SK-N-SH treated with all-trans-retinoic acid at 6 μM for 48 hours (cell line): ENCODE data around the gene FUZ.

Experiments used
- ARNTL ChIP-seq: fragments of 450-650 bp; formaldehyde crosslinking; IDR thresholded peaks from 2 replicates; pipeline ENCODE4 v1.5.0; 2020; ENCODE audit warnings: low read depth, mild to moderate bottlenecking, moderate library complexity, borderline replicate concordance
- BACH2 ChIP-seq: fragments of 250-450 bp; sonication (Bioruptor Pico); IDR thresholded peaks from 2 replicates; pipeline ENCODE4 v1.9.0; 2021; ENCODE audit warnings: mild to moderate bottlenecking, borderline replicate concordance
- ESRRG ChIP-seq: fragments of 250-450 bp; sonication (Bioruptor Pico); IDR thresholded peaks from 2 replicates; pipeline ENCODE4 v1.6.1; 2021; ENCODE audit warnings: mild to moderate bottlenecking
- ISL1 ChIP-seq: fragments of 250-450 bp; sonication (Bioruptor Pico); IDR thresholded peaks from 2 replicates; pipeline ENCODE4 v2.1.2; 2022; ENCODE audit warnings: mild to moderate bottlenecking, moderate library complexity
- OSR1 ChIP-seq: fragments of 250-450 bp; sonication (Bioruptor Pico); IDR thresholded peaks from 2 replicates; pipeline ENCODE4 v1.8.0; 2022; ENCODE audit warnings: moderate library complexity, mild to moderate bottlenecking, inconsistent platforms
- PPARA ChIP-seq: fragments of 250-450 bp; sonication (Bioruptor Pico); IDR thresholded peaks from 2 replicates; pipeline ENCODE4 v1.5.0; 2020; ENCODE audit warnings: mild to moderate bottlenecking, borderline replicate concordance
- SNAI2 ChIP-seq: fragments of 250-450 bp; sonication (Bioruptor Pico); IDR thresholded peaks from 2 replicates; pipeline ENCODE4 v1.5.0; 2020; ENCODE audit warnings: mild to moderate bottlenecking, moderate library complexity
- ZNF8 ChIP-seq: fragments of 450-650 bp; formaldehyde crosslinking; IDR thresholded peaks from 2 replicates; pipeline ENCODE4 v1.5.0; 2020; ENCODE audit warnings: mild to moderate bottlenecking, moderate library complexity
- TF ChIP-seq, protein P1 (sequence below): fragments of 250-450 bp; sonication (Bioruptor Pico); IDR thresholded peaks from 2 replicates; pipeline ENCODE4 v1.8.0; 2020; ENCODE audit warnings: mild to moderate bottlenecking, moderate library complexity, borderline replicate concordance
- TF ChIP-seq, protein P2 (sequence below): fragments of 250-450 bp; sonication (Bioruptor Pico); IDR thresholded peaks from 2 replicates; pipeline ENCODE4 v1.5.0; 2020; ENCODE audit warnings: mild to moderate bottlenecking, moderate library complexity

DNA sequence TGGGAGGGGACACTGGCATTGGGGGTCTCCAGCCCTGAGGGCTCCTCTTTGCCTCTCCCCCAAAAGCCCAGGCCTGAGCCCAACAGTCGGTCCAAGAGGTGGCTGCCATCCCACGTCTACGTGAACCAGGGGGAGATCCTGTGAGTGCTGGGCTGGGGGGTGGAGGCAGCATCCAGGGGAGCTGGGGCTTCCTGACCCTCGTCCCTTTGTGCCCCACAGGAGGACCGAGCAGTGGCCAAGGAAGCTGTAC, 44.7 kb upstream of the FUZ start:
- TF ChIP-seq BACH2 (CRISPR knock-in tag): no peak
- TF ChIP-seq, protein P1, sequence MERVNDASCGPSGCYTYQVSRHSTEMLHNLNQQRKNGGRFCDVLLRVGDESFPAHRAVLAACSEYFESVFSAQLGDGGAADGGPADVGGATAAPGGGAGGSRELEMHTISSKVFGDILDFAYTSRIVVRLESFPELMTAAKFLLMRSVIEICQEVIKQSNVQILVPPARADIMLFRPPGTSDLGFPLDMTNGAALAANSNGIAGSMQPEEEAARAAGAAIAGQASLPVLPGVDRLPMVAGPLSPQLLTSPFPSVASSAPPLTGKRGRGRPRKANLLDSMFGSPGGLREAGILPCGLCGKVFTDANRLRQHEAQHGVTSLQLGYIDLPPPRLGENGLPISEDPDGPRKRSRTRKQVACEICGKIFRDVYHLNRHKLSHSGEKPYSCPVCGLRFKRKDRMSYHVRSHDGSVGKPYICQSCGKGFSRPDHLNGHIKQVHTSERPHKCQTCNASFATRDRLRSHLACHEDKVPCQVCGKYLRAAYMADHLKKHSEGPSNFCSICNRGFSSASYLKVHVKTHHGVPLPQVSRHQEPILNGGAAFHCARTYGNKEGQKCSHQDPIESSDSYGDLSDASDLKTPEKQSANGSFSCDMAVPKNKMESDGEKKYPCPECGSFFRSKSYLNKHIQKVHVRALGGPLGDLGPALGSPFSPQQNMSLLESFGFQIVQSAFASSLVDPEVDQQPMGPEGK (CRISPR knock-in tag): no peak
- TF ChIP-seq PPARA (CRISPR knock-in tag): no peak
- TF ChIP-seq ESRRG (CRISPR knock-in tag): no peak
- no peak for TF ChIP-seq SNAI2
- TF ChIP-seq ARNTL (CRISPR knock-in tag): no peak
- TF ChIP-seq ZNF8 (CRISPR knock-in tag): no peak
- no peak for TF ChIP-seq OSR1 (CRISPR knock-in tag)
- TF ChIP-seq, protein P2, sequence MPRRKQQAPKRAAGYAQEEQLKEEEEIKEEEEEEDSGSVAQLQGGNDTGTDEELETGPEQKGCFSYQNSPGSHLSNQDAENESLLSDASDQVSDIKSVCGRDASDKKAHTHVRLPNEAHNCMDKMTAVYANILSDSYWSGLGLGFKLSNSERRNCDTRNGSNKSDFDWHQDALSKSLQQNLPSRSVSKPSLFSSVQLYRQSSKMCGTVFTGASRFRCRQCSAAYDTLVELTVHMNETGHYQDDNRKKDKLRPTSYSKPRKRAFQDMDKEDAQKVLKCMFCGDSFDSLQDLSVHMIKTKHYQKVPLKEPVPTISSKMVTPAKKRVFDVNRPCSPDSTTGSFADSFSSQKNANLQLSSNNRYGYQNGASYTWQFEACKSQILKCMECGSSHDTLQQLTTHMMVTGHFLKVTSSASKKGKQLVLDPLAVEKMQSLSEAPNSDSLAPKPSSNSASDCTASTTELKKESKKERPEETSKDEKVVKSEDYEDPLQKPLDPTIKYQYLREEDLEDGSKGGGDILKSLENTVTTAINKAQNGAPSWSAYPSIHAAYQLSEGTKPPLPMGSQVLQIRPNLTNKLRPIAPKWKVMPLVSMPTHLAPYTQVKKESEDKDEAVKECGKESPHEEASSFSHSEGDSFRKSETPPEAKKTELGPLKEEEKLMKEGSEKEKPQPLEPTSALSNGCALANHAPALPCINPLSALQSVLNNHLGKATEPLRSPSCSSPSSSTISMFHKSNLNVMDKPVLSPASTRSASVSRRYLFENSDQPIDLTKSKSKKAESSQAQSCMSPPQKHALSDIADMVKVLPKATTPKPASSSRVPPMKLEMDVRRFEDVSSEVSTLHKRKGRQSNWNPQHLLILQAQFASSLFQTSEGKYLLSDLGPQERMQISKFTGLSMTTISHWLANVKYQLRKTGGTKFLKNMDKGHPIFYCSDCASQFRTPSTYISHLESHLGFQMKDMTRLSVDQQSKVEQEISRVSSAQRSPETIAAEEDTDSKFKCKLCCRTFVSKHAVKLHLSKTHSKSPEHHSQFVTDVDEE: no peak
- TF ChIP-seq ISL1 (CRISPR knock-in tag): no peak
